ENCODE results near the gene ALKBH3.
A peak's percentile ranks its signal among the peaks of the same experiment; 100 is the strongest.

ALKBH3 gene

DNA sequence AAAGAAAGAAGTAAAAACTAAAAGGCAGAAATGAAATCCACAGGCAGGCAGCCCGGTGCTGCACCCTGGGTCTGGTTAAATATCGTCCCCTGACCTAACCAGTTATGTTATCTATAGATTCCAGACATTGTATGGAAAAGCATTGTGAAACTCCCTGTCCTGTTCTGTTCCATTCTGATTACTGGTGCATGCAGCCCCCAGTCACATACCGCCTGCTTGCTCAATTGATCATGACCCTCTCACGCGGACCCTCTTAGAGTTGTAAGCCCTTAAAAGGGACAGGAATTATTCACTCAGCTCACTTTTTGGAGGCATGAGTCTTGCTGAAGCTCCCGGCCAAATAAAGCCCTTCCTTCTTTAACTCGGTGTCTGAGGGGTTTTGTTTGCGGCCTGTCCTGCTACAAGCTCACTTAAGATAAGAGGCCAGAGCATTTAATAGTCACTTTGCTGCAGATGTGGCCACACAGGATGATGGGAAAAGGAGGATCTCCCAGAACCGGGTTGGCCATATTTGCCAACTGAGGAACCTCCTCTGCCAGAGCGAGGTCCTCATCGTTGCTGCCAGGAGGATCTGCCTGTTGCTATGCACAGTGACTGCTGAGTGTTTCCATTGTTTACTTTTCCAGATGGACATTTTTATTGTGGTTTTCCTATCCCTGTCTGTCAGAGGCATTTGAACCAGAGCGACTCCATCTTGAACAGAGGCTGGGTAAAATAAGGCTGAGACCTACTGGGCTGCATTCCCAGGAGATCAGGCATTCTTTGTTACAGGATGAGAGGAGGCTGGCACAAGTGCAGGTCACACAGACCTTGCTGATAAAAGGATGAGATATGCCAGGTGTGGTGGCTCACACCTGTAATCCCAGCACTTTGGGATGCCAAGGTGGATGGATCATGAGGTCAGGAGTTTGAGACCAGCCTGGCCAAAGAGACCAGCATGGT is 72.0 kb downstream of the ALKBH3 start:
- Histone ChIP-seq H3K4me1 (ENCODE audit: control insufficient read depth, insufficient read depth, low read length) (peaks cover 20% of the 10 kb centered on the region), H3K36me3 (ENCODE audit: control insufficient read depth, insufficient read depth, low read length) (no peaks in the 10 kb centered on the region), H3K27ac (ENCODE audit: low read depth, low read length) (no peak overlapping the region), H3K9me3 (ENCODE audit: control insufficient read depth, insufficient read depth, low read length) (no peaks in the 10 kb centered on the region), H3K4me3 (ENCODE audit: low read depth, low read length) (no peak overlapping the region), H3K9ac (ENCODE audit: low read depth, low read length) (no peak overlapping the region), H3K27me3 (ENCODE audit: control insufficient read depth, insufficient read depth, low read length) (no peaks in the 10 kb centered on the region)

DNA sequence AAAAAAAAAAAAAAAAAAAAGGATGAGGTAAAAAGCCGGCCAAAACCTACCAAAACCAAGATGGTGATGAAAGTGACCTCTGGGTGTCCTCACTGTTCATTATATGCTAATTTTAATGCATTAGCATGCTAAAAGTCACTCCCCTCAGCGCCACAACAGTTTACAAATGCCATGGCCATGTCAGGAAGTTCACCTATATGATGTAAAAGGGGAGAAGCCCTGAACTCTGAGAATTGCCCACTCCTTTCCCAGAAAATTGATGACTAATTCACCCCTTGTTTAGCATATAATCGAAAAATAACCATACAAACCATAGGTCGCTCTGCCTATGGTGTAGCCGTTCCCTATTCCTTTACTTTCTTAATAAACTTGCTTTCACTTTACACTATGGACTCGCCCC is 72.9 kb downstream of the ALKBH3 start:
- no peak overlapping the region for H3K4me3 ChIP-seq (ENCODE audit: low read depth, low read length)
- no peaks in the 10 kb centered on the region for H3K36me3 ChIP-seq (ENCODE audit: control insufficient read depth, insufficient read depth, low read length)
- no peaks in the 10 kb centered on the region for H3K9me3 ChIP-seq (ENCODE audit: control insufficient read depth, insufficient read depth, low read length)
- H3K27ac ChIP-seq (ENCODE audit: low read depth, low read length) = peak overlapping the region; percentile 51
- H3K4me1 ChIP-seq (ENCODE audit: control insufficient read depth, insufficient read depth, low read length) = peaks cover 25% of the 10 kb centered on the region
- H3K9ac ChIP-seq (ENCODE audit: low read depth, low read length) = no peak overlapping the region
- no peaks in the 10 kb centered on the region for H3K27me3 ChIP-seq (ENCODE audit: control insufficient read depth, insufficient read depth, low read length)

DNA sequence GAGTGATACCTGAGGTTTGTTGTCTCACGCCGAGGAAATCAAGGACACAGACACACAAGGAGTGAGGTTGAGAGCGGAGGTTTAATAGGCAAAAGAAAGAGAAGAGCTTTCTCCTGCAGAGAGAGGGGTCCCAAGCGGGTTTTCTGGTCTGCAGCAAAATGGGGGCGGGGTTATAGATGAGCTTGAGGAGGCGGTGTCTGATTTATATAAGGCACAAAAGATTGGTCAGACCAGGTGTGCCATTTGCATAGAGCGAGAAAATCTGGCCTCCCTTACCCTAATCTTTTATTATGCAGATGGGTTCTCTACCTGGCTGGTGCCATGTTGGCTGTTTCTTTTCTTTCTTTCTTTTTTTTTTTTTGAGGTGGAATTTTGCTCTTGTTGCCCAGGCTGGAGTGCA is 73.6 kb downstream of the ALKBH3 start:
- H3K9ac ChIP-seq (ENCODE audit: low read depth, low read length) = no peak overlapping the region
- H3K36me3 ChIP-seq (ENCODE audit: control insufficient read depth, insufficient read depth, low read length) = no peaks in the 10 kb centered on the region
- H3K4me3 ChIP-seq (ENCODE audit: low read depth, low read length) = peak overlapping the region; percentile 10
- H3K27ac ChIP-seq (ENCODE audit: low read depth, low read length) = peak overlapping the region; percentile 51
- H3K27me3 ChIP-seq (ENCODE audit: control insufficient read depth, insufficient read depth, low read length) = no peaks in the 10 kb centered on the region
- peaks cover 25% of the 10 kb centered on the region for H3K4me1 ChIP-seq (ENCODE audit: control insufficient read depth, insufficient read depth, low read length)
- no peaks in the 10 kb centered on the region for H3K9me3 ChIP-seq (ENCODE audit: control insufficient read depth, insufficient read depth, low read length)

DNA sequence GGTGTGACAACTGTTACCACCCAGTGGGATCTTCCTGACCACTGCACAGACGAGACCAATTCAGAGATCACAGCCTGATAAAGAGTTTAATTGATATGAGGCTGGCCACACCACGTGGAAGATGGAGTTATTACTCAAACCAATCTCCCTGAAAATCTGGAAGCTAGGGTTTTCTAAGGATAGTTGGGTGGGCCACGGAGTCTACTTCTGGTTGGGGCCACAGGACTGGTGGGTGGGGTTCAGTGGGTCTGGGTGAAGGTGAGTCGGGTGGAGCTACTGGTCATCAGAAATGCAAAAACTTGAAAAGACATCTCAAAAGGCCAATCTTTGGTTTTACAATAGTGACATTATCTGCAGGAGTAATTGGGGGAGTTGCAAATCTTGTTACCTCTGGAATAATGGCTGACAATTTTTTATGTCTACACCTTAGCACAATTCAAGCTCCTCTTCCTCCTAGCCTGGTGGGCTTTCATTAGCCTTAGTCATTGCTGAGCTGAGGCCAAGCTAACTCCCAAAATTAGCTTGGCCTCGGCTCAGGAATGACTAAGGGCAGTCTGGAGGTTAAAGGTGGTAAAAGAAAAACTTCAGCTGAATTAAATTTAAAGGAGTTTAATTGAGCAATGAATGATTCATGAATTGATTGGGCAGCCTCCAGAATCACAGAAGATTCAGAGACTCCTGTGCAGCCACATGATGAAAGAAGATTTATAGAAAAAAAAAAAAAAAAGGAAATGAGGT is 74.9 kb downstream of the ALKBH3 start:
- H3K4me3 ChIP-seq (ENCODE audit: low read depth, low read length) = no peak overlapping the region
- no peak overlapping the region for H3K27ac ChIP-seq (ENCODE audit: low read depth, low read length)
- H3K27me3 ChIP-seq (ENCODE audit: control insufficient read depth, insufficient read depth, low read length) = no peaks in the 10 kb centered on the region
- H3K36me3 ChIP-seq (ENCODE audit: control insufficient read depth, insufficient read depth, low read length) = no peaks in the 10 kb centered on the region
- peaks cover 27% of the 10 kb centered on the region for H3K4me1 ChIP-seq (ENCODE audit: control insufficient read depth, insufficient read depth, low read length)
- H3K9ac ChIP-seq (ENCODE audit: low read depth, low read length) = no peak overlapping the region
- no peaks in the 10 kb centered on the region for H3K9me3 ChIP-seq (ENCODE audit: control insufficient read depth, insufficient read depth, low read length)

DNA sequence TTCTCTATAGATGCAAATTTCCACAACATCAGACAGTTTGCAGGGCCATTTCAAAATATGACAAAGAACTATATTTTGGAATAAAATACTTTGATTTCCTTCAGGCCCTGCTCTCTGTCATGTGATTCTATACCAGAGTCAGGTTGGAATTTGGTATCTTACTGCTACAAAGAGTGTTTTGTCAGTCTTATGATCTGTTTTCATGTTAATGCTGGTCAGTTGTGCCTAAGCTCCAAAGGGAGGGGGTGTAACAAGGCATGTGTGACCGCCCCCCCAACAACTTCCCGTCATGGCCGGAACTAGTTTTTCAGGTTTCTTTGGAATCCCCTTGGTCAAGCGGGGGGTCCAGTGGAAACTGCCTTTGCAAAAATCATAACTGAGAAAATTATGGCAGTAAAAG is 76.9 kb downstream of the ALKBH3 start:
- no peaks in the 10 kb centered on the region for H3K27me3 ChIP-seq (ENCODE audit: control insufficient read depth, insufficient read depth, low read length)

DNA sequence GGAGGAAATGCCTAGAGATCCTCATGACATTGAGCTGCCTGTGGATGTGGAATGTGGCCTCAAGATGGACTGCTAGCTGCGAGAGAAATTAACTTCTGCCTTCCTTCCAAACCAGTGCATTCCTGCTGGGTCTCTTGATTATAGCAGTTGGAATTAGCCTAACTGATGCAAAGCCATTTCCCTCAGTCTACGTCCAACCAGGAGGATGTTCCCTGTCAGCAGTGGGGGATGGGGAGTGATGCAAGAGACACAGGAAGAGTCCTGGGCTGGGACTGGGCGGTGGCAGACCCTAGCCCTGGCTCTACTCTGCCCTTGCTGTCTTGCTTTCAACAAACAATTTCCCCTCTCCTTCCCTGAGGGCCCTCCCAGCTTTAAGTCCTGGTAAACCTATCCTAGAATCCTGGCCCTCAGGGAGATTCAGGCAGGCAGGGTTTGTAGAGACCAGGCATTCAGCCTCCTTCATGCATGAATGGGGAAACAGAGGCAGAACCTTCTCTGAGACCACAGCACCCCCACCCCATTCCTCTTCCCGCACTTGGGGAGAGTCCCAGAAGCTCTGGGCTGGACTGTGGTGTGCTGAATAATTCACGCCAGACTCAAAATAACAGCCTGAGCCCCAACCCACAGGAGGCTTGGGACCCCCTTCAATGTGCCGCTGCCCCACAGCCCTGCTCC is 78.8 kb downstream of the ALKBH3 start:
- Histone ChIP-seq H3K4me3 (ENCODE audit: low read depth, low read length) (no peak overlapping the region), H3K36me3 (ENCODE audit: control insufficient read depth, insufficient read depth, low read length) (no peaks in the 10 kb centered on the region), H3K9me3 (ENCODE audit: control insufficient read depth, insufficient read depth, low read length) (no peaks in the 10 kb centered on the region), H3K4me1 (ENCODE audit: control insufficient read depth, insufficient read depth, low read length) (peaks cover 31% of the 10 kb centered on the region), H3K27ac (ENCODE audit: low read depth, low read length) (no peak overlapping the region), H3K9ac (ENCODE audit: low read depth, low read length) (no peak overlapping the region), H3K27me3 (ENCODE audit: control insufficient read depth, insufficient read depth, low read length) (no peaks in the 10 kb centered on the region)

More for the DNA sequence above, 76.9 kb downstream of the ALKBH3 start:
- Histone ChIP-seq H3K27ac (ENCODE audit: low read depth, low read length) (no peak overlapping the region), H3K4me3 (ENCODE audit: low read depth, low read length) (no peak overlapping the region), H3K9me3 (ENCODE audit: control insufficient read depth, insufficient read depth, low read length) (no peaks in the 10 kb centered on the region), H3K9ac (ENCODE audit: low read depth, low read length) (no peak overlapping the region), H3K36me3 (ENCODE audit: control insufficient read depth, insufficient read depth, low read length) (no peaks in the 10 kb centered on the region), H3K4me1 (ENCODE audit: control insufficient read depth, insufficient read depth, low read length) (peaks cover 33% of the 10 kb centered on the region)

DNA sequence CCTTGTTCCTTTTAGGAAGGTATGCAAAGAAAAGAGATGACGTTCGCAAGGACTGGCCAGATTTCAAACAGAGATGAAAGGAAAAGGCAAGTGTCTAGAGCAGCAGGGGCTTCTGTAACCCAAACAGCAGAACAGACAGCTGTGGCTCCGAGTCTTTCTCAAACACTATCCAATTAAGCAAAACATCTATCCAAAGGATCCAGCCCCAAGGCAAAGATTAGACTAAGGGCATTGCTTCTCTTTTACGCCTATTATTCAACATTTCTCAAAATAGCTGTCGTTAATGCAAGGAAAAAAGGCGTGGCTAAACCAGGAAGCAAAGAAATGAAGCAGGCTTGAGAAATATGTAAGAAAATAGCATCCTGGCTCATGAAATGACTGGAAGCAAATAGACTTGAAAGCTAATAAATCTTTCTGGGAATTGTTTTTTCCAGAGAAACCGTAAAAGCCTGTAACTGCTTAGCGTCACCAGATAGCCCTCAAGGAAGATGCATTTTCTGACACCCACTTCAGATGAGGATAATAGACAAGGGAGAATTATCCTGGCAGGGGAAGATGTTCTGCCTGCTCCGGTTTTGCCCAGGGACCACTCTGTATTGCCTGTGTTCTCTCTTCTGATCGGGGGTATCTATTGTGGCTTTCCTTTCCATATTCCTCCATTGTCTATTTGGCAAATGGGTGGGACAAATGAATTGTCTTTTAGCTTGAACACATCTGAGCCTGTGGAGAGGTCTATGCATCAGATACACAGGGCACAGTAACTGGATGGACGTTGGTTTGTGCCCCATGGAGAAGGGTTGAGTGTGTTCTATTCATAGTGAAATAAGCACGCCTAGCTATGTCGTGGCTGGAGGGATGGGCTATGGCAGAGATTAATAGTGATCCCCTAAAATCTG is 82.0 kb downstream of the ALKBH3 start:
- Histone ChIP-seq H3K4me1 (ENCODE audit: control insufficient read depth, insufficient read depth, low read length) (peaks cover 21% of the 10 kb centered on the region), H3K27me3 (ENCODE audit: control insufficient read depth, insufficient read depth, low read length) (no peaks in the 10 kb centered on the region), H3K9ac (ENCODE audit: low read depth, low read length) (no peak overlapping the region), H3K36me3 (ENCODE audit: control insufficient read depth, insufficient read depth, low read length) (no peaks in the 10 kb centered on the region), H3K4me3 (ENCODE audit: low read depth, low read length) (no peak overlapping the region), H3K27ac (ENCODE audit: low read depth, low read length) (peak overlapping the region; percentile 28), H3K9me3 (ENCODE audit: control insufficient read depth, insufficient read depth, low read length) (no peaks in the 10 kb centered on the region)

DNA sequence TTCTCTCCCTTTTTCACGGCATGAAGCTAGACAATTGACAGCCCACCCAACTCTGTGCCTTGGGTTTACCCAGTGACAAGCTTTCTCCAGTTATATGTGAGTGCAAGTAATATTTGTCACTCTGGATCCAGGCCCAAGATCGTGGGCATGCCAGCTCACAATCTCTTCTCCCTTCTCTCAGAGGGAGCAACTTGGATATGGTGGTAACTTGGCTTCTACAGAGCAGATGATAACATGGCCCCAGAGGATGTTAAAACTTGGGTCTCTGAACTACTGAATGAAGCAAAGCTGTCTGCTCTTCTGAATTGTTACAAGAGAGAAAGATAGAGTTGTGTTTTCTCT is 82.6 kb downstream of the ALKBH3 start:
- no peak overlapping the region for H3K27ac ChIP-seq (ENCODE audit: low read depth, low read length)
- no peaks in the 10 kb centered on the region for H3K36me3 ChIP-seq (ENCODE audit: control insufficient read depth, insufficient read depth, low read length)
- H3K9me3 ChIP-seq (ENCODE audit: control insufficient read depth, insufficient read depth, low read length) = no peaks in the 10 kb centered on the region
- peaks cover 15% of the 10 kb centered on the region for H3K4me1 ChIP-seq (ENCODE audit: control insufficient read depth, insufficient read depth, low read length)
- no peak overlapping the region for H3K9ac ChIP-seq (ENCODE audit: low read depth, low read length)
- no peaks in the 10 kb centered on the region for H3K27me3 ChIP-seq (ENCODE audit: control insufficient read depth, insufficient read depth, low read length)
- no peak overlapping the region for H3K4me3 ChIP-seq (ENCODE audit: low read depth, low read length)

DNA sequence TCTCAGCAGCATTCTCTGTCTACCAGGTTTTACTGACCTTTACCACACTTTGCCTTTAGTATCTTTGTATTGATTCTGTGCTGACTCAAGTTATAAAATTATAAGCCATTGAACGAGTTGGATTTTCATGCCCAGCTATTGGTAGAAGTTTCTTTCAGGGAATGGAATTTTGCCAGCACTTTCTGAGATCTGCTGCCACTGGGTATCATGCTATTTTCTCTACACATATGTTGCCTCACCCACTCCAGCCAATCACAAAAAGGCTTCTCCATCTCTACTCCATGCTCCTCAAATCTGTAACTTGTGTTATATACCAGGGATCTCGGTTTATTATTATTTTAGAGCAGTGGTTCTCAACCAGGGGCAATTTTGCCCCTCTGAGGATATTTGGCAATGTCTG is 87.0 kb downstream of the ALKBH3 start:
- H3K36me3 ChIP-seq (ENCODE audit: control insufficient read depth, insufficient read depth, low read length) = no peaks in the 10 kb centered on the region
- H3K27me3 ChIP-seq (ENCODE audit: control insufficient read depth, insufficient read depth, low read length) = no peaks in the 10 kb centered on the region
- no peaks in the 10 kb centered on the region for H3K9me3 ChIP-seq (ENCODE audit: control insufficient read depth, insufficient read depth, low read length)
- no peak overlapping the region for H3K9ac ChIP-seq (ENCODE audit: low read depth, low read length)
- H3K4me1 ChIP-seq (ENCODE audit: control insufficient read depth, insufficient read depth, low read length) = peaks cover 4% of the 10 kb centered on the region
- no peak overlapping the region for H3K27ac ChIP-seq (ENCODE audit: low read depth, low read length)
- H3K4me3 ChIP-seq (ENCODE audit: low read depth, low read length) = no peak overlapping the region

DNA sequence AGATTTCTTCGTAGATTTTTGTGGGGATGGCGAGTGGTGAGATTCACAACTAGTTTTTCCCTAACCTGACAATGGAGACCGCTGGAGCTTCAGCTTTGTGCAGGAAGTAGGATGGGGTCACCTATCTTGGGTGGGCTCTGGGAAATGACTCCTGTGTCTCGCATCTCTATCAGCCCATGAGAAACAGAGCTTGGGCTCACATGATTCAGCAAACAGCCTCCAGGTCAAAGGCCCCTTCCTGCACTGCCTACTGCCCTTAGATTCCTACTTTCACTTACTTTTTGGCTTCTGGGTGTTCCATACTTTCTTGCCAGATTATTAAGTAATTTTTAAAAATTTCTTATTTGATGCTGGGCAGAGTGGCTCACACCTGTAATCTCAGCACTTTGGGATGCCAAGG is 88.1 kb downstream of the ALKBH3 start:
- no peak overlapping the region for H3K4me3 ChIP-seq (ENCODE audit: low read depth, low read length)
- H3K9ac ChIP-seq (ENCODE audit: low read depth, low read length) = no peak overlapping the region
- no peaks in the 10 kb centered on the region for H3K27me3 ChIP-seq (ENCODE audit: control insufficient read depth, insufficient read depth, low read length)
- no peaks in the 10 kb centered on the region for H3K4me1 ChIP-seq (ENCODE audit: control insufficient read depth, insufficient read depth, low read length)
- H3K9me3 ChIP-seq (ENCODE audit: control insufficient read depth, insufficient read depth, low read length) = no peaks in the 10 kb centered on the region
- no peaks in the 10 kb centered on the region for H3K36me3 ChIP-seq (ENCODE audit: control insufficient read depth, insufficient read depth, low read length)
- no peak overlapping the region for H3K27ac ChIP-seq (ENCODE audit: low read depth, low read length)

All from HUES48 (cell line).